ENCODE results near the gene PPP3CA.
"Not testable (repeated sequence)": the region's sequence is repeated elsewhere in the genome, so short reads cannot be mapped to it uniquely, and the experiment has no call there.

Gene PPP3CA

GRCh38 chr4:101135371-101136010 lies 211.8 kb downstream of the PPP3CA start:
- no peak for DNase-seq

- not testable (repeated sequence) for DNase-seq
Observed at GRCh38 chr4:101131058-101131457, 216.3 kb downstream of the PPP3CA start.

DNA sequence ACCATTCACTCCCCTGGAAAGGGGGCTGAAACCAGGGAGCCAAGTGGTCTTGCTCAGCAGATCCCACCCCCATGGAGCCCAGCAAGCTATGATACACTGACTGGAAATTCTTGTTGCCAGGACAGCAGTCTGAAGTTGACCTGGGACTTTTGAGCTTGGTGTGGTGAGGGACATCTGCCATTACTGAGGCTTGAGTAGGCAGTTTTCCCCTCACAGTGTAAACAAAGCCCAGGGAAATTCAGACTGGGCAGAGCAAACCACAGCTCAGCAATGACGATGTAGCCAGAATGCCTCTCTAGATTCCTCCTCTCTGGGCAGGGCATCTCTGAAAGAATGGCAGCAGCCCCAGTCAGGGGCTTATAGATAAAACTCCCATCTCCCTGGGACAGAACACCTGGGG lies 218.4 kb downstream of the PPP3CA start:
- DNase-seq: not testable (repeated sequence)

GRCh38 chr4:101128473-101128872 lies 218.9 kb downstream of the PPP3CA start:
- DNase-seq: no peak

DNA sequence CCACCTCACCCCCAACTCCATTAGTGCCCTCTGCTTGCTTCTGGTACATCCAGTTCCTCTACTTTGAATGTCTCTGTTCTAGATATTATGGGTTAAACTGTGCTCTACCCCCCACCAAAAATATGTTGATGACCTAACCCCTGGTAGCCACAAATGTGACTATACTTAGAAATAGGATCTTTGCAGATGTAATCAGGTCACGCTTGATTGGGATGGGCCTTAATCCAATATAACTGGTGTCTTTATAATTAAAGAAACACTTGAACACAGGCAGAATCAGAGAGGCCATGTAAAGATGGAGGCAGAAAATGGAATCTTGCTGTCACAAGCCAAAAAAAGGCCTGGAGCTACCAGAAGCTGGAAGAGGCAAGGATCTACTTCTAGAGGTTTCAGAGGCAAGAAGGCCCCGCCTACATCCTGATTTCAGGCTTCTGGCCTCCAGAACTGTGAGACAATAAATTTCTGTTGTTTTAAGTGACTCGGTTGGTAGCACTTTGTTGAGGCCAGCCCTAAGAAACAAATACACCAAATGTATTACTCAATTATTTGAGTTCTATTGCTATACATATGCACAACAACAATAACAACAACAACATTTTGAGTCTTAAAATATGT lies 220.0 kb downstream of the PPP3CA start:
- no peak for DNase-seq

GRCh38 chr4:101126059-101126458 lies 221.3 kb downstream of the PPP3CA start:
- DNase-seq: no peak

- DNase-seq: no peak
Observed at GRCh38 chr4:101125045-101125942, 222.0 kb downstream of the PPP3CA start.

- DNase-seq: no peak
Observed at GRCh38 chr4:101123231-101123630, 224.1 kb downstream of the PPP3CA start.

- DNase-seq: no peak
Observed at GRCh38 chr4:101122019-101122418, 225.3 kb downstream of the PPP3CA start.

DNA sequence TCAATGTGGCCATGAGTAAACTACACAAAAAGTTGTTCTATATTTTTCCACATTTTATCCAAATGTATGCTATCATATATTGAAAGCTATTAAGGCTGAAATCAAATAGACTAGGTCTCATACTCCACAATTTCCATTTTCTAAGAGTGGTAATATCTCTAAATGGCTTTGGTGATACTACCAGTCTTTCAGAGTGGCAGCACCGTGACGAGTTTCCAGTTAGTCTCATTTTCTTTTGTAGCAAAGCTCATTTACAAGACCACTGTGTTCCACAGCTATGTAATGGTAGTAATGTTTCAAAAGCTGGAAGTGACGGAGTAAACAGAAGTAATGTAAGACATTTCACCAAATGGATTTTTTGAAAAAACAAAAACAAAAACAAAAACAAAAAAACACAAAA lies 228.2 kb downstream of the PPP3CA start:
- no peak for DNase-seq

DNA sequence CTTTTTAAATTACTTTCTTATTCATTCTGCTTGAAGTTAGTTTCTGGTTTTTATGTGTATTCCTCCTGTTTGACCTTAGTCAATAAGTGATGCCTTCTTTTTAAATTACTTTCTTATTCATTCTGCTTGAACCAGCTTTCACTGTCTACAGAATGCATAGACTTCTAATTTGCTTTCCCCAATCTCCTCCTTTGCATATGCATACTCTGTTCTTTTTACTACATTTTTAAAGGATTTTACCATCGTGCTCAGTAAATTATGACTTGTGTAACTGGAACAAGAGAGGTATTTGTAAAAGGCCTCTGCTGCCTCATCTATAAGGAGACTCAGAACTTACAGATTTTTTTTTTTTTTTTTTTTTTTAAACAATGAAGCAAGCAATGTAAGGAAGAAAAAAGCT lies 228.7 kb downstream of the PPP3CA start:
- no peak for DNase-seq

DNA sequence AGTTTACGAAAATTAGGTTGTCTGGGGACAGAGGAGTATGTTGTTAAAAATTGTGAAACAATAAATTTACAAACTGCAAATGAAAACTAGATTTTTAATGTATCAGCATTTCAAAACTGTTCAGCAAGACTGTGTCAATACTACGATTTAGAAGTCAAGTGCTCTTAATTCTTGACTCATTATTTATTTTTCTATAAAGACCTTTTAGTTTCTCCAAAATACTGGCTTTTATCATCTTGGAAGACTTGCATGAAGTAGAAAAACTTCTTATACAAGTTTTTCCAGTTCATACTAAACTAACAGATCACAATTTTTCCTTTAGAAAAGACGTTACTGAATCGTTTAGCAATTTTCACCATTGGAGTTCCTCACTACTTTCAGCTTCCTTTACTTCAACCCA lies 231.4 kb downstream of the PPP3CA start:
- no peak for DNase-seq

DNA sequence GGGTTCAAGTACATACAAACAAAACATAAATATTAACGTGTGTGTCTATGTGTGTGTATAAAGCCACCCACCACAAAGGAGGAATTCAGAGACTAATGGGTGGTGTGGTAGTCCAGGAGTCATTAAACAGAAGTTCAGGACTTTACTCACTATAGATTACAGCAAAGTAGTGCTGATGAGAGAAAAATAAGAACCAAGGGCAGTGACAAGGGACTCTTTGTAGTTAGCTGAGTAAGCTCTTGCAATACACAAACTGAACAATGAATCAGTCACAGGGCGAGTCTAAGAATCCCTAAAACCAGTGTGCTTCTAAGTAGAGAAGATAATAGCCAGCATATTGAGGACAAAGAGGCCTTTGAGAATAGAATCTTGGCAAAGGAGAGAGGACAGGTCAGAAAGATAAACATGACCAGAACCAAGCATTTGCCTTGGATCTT lies 232.4 kb downstream of the PPP3CA start:
- no peak for DNase-seq

DNA sequence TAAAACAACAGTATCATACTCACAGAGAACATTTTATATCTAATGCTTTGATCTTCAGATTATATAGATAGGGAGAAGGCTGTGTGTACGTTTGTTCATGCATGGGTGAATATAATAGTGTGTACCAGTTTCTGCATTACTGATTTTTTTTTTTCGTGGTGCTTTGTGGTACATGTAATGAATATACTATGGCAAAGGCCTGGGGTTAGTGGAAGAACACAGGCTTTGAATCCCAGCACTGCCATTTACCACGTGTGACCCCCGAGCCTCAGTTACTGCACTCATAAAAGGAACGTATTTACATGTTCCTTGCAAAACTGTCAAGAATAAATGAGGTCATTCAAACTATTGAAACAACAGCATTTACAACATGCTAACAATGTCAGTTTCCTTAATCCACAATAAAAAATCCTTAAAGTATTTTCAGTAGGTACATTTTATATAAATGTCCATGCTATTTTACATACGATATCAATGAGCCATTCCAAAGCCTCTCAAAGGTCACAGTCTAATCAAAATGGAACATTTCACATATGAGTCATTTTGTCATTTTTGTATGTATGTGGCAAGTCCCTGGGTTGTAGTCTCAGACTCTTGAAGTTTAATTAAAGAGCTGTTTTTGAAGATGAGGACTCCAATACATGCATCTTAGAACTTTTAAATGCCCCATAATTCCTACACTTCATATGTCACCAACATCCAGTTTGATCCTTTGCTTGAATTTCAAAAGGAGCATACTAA lies 242.8 kb downstream of the PPP3CA start:
- no peak for DNase-seq

DNA sequence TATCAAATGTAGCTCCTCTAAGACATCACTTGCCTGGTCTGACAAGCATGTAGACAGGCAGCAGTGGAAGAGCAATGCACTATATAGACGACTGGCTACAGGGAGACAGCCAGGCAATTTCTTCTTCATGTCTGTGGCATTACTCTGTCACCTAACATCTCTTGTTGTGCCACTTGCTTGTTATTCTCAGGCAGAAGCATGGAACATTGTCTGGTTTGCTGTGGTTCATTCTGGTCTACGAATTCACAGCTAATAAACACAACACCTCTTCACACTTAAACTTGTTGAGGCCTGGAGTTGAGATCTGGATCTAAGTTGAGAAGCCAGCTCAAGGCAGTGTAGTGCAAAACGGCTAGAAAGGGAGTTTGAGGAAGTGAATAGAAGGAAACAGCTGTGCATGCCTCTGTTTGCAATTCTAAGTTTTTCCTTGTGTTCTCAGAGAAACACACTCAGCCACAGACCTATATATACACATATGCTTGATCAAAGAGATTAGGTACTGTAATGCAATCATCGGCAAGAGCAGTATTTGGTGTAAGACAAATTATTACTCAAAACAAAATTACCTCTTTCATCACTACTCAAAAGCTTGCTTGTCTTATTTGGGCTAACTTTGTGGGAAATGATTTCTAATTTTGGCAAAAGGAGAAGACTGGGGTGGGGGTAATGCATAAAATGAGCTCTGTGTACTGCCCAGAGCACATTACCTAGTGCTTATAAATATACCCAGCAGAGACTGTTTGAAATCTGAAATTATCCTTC lies 243.8 kb downstream of the PPP3CA start:
- no peak for DNase-seq

DNA sequence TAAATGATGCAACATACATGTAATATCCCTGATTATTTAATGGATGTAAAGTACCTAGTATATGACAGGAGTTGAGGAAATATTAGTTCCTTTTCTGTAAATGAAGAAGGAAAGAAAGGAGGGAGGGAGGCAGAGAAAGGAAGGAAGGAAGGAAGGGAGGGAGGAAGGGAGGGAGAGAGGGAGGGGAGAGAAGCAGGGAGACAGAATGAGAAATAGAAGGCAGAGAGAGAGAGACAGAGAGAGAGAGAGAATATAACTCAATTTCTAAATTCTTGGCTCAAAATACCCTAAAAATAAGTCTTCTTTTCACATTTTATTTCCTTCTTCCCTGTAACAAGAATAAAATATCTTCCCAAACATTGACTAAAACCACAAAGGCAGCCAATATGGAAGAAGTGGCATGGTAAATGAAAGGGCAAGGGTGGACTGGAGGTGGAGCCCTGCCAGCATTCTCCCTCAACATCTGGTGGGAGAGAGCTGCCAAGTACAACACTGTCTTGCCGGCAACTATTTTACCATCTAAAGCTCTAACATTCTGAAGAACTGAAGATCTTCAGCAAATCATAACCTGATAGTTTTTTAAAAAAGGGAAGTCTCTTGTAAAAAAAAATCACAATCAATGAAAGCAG lies 245.1 kb downstream of the PPP3CA start:
- no peak for DNase-seq

DNA sequence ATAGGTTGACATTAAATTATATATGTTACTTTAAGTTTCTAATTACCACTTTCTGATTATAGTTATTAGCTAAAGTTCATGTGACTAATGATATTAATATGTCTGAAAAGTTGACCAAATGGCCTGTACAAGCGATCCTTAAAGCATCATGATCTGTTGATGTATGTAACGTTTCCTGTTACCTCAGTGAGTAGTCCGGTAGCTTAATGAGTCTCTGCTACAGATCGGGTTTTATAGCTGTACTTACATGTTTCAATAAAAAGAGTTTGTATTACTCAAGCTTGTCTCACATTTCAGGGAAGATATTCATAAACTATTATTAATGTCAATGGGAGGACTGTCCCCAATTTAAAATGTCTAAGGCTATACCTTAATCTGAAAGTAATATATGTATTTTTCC lies 246.3 kb downstream of the PPP3CA start:
- DNase-seq: no peak

GRCh38 chr4:101098666-101099400 lies 248.5 kb downstream of the PPP3CA start:
- DNase-seq: no peak

DNA sequence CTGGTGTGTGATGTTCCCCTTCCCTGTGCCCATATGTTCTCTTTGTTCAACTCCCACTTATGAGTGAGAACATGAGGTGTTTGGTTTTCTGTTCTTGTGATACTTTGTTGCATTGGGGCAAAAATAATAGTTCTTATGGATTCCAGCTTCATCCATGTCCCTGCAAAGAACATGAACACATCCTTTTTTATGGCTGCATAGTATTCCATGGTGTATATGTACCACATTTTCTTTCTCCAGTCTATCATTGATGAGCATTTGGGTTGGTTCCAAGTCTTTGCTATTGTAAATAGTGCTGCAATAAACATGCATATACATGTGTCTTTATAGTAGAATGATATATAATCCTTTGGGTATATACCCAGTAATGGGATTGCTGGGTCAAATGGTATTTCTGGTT lies 254.7 kb downstream of the PPP3CA start:
- DNase-seq: not testable (repeated sequence)

DNA sequence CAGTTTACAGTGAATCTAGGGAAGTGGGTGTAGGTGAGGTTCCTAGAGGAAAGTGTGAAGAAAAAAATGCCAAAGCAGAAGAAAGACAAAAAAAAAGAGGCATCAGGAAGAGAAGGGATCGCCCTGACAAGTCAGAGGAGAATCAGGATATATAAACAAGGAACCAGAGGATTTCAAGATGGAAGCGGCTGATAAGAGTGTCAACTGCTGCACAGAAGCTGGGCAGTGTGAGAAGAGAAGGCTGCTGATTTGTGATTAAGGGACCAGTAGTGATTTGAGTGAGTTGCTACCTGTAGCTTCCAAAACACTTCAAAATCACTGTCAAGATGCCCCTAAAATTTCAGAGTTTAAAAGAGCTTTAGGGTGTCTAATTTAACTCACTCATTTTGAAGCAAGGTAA lies 258.2 kb downstream of the PPP3CA start:
- no peak for DNase-seq

All from activated CD4-positive, alpha-beta T cell treated with anti-CD3 and anti-CD28 coated beads, Interleukin-2, amount 50 U/mL, for 1 hour (primary cell).